ENCODE measurements around the gene MAP4K2. TPM values are rescaled to one million over a fixed set of nuclear protein-coding genes. Genes with fewer than 3 reads are reported as not detected.

MAP4K2 gene
- total and polyA plus RNA-seq, 12 donors = 4.6 to 19.9 (median 8.4) TPM

- peak overlapping the region in 2 of 10 donors; percentile 53 to 61 for H3K27ac ChIP-seq
- intact Hi-C loops (cut with DNase I) = no loop called here
- TF ChIP-seq CTCF (IDR thresholded peaks at IDR 0.05) = no peak
- WGBS, 2 donors = 87 to 89% methylated on average over 6 of the region's 6 CpGs
- DNase-seq (no peak), ATAC-seq (no peak)
- peaks cover 19 to 70% (median 50%) of the 10 kb centered on the region in 9 donors for H3K4me1 ChIP-seq
- no peaks in the 10 kb centered on the region for H3K9me3 ChIP-seq
- no peaks in the 10 kb centered on the region for H3K27me3 ChIP-seq
- H3K4me3 ChIP-seq = no peak overlapping the region
- H3K36me3 ChIP-seq = peaks cover 13 to 100% (median 95%) of the 10 kb centered on the region in 9 donors
Observed at GRCh38 chr11:64768300-64768694, 34.7 kb downstream of the MAP4K2 start.

- no peak overlapping the region for H3K4me3 ChIP-seq
- peak overlapping the region in 7 of 10 donors; percentile 7 to 61 (median 25) for H3K27ac ChIP-seq
- H3K36me3 ChIP-seq = peaks cover 13 to 100% (median 88%) of the 10 kb centered on the region in 9 donors
- ATAC-seq (peak in 7 of 8 donors; percentile 4 to 36 (median 23)), DNase-seq (peak in 1 of 2 donors; percentile 73)
- intact Hi-C loops (cut with DNase I) = no loop called here
- peaks cover 25 to 70% (median 50%) of the 10 kb centered on the region in 9 donors for H3K4me1 ChIP-seq
- H3K9me3 ChIP-seq = no peaks in the 10 kb centered on the region
- 49 to 50% methylated on average over 19 of the region's 19 CpGs for WGBS, 2 donors
- peak; percentile 59 to 86 (median 78) for TF ChIP-seq CTCF (IDR thresholded peaks at IDR 0.05)
- no peaks in the 10 kb centered on the region for H3K27me3 ChIP-seq
Observed at GRCh38 chr11:64767344-64768299, 35.4 kb downstream of the MAP4K2 start.

- ATAC-seq (no peak), DNase-seq (no peak)
- Histone ChIP-seq H3K36me3 (peaks cover 13 to 100% (median 82%) of the 10 kb centered on the region in 9 donors), H3K27me3 (no peaks in the 10 kb centered on the region), H3K4me3 (no peak overlapping the region), H3K27ac (peak overlapping the region in 4 of 10 donors; percentile 22 to 61 (median 38)), H3K4me1 (peaks cover 25 to 70% (median 50%) of the 10 kb centered on the region in 9 donors), H3K9me3 (no peaks in the 10 kb centered on the region)
- intact Hi-C loops (cut with DNase I) = no loop called here
- WGBS, 2 donors = 98% methylated on average over 11 of the region's 11 CpGs
- TF ChIP-seq CTCF (IDR thresholded peaks at IDR 0.05) = no peak
Observed at GRCh38 chr11:64766881-64767280, 36.1 kb downstream of the MAP4K2 start.

- peak in 1 of 8 donors; percentile 8 for ATAC-seq
- Histone ChIP-seq H3K9me3 (no peaks in the 10 kb centered on the region), H3K27me3 (no peaks in the 10 kb centered on the region), H3K4me3 (no peak overlapping the region), H3K36me3 (peaks cover 13 to 96% (median 74%) of the 10 kb centered on the region in 9 donors), H3K4me1 (peaks cover 25 to 71% (median 53%) of the 10 kb centered on the region in 9 donors), H3K27ac (no peak overlapping the region)
- WGBS, 2 donors = 86 to 90% methylated on average over 42 of the region's 42 CpGs
- DNase-seq = no peak
- TF ChIP-seq CTCF (IDR thresholded peaks at IDR 0.05) = no peak
- intact Hi-C loops (cut with DNase I) = no loop called here
Observed at GRCh38 chr11:64765851-64766665, 37.0 kb downstream of the MAP4K2 start.

Measured in heart right ventricle (tissue), 16 donors.